Osteoblast (primary cell): ENCODE measurements around the gene TCEA2. TPM values are rescaled to one million over a fixed set of nuclear protein-coding genes. Genes with fewer than 3 reads are reported as not detected.

Experiments used
- DNase-seq: peaks from one replicate; pipeline ENCODE4 v3.0.0; 2011; ENCODE audit warnings: low spot score, mixed read lengths; ENCODE audit not compliant: insufficient read length; ENCODE audit errors: missing footprints
- H2AFZ ChIP-seq: 2 replicates; pipeline ENCODE4 v1.6.0; 2011; ENCODE audit warnings: mild to moderate bottlenecking, low read length
- H3K27ac ChIP-seq: 2 replicates; pipeline ENCODE4 v1.5.1; 2011; ENCODE audit warnings: mild to moderate bottlenecking, low read depth, low read length, moderate library complexity
- H3K27me3 ChIP-seq: 2 replicates; pipeline ENCODE4 v1.6.0; 2012; ENCODE audit warnings: mild to moderate bottlenecking, control low read depth, inconsistent platforms, low read length, moderate library complexity; ENCODE audit not compliant: insufficient read depth
- H3K36me3 ChIP-seq: 2 replicates; pipeline ENCODE4 v1.5.1; 2011; ENCODE audit warnings: mild to moderate bottlenecking, low read length, control low read depth, moderate library complexity; ENCODE audit not compliant: insufficient read depth
- H3K4me1 ChIP-seq: 2 replicates; pipeline ENCODE4 v1.5.1; 2011; ENCODE audit warnings: mild to moderate bottlenecking, low read length, control low read depth, moderate library complexity; ENCODE audit not compliant: insufficient read depth
- H3K4me2 ChIP-seq: 2 replicates; pipeline ENCODE4 v1.6.0; 2011; ENCODE audit warnings: mild to moderate bottlenecking, low read length; ENCODE audit not compliant: insufficient read depth
- H3K4me3 ChIP-seq: fragments of 200-600 bp; sonication (generic); 3 replicates; pipeline ENCODE4 v1.5.1; 2012; ENCODE audit warnings: mild to moderate bottlenecking, low read length, inconsistent platforms; ENCODE audit not compliant: insufficient read depth
- H3K79me2 ChIP-seq: 2 replicates; pipeline ENCODE4 v1.6.0; 2012; ENCODE audit warnings: mild to moderate bottlenecking, low read length, control low read depth, inconsistent platforms; ENCODE audit not compliant: insufficient read depth
- H3K9me3 ChIP-seq: 2 replicates; pipeline ENCODE4 v1.5.1; 2011; ENCODE audit warnings: low read depth, low read length, control low read depth
- H4K20me1 ChIP-seq: 2 replicates; pipeline ENCODE4 v1.6.0; 2012; ENCODE audit warnings: mild to moderate bottlenecking, low read length, control low read depth; ENCODE audit not compliant: insufficient read depth
- CTCF ChIP-seq: IDR thresholded peaks from 2 replicates; pipeline ENCODE4 v1.5.1; 2011; ENCODE audit warnings: mild to moderate bottlenecking, low read depth, low read length, moderate library complexity; ENCODE audit errors: extremely low read depth
- total RNA-seq: library from RNA; depleted of rRNA; stranded (reverse); fragments of >200 nt; gene quantifications from 2 replicates; pipeline ENCODE4 v1.2.3, GENCODE V29; 2012

Gene TCEA2
- total RNA-seq, 1 donor: 31.5 TPM

GRCh38 chr20:64052987-64053840 lies 9.8 kb upstream of the TCEA2 start:
- H3K4me1 ChIP-seq: peaks cover 19% of the 10 kb centered on the region
- DNase-seq: no peak
- peaks cover 2% of the 10 kb centered on the region for H4K20me1 ChIP-seq
- H3K27me3 ChIP-seq: peaks cover 10% of the 10 kb centered on the region
- no peaks in the 10 kb centered on the region for H3K36me3 ChIP-seq
- H3K79me2 ChIP-seq: no peaks in the 10 kb centered on the region
- TF ChIP-seq CTCF: no peak
- no peak overlapping the region for H3K4me2 ChIP-seq
- no peaks in the 10 kb centered on the region for H3K9me3 ChIP-seq
- no peak overlapping the region for H3K4me3 ChIP-seq
- no peak overlapping the region for H2AFZ ChIP-seq
- no peak overlapping the region for H3K27ac ChIP-seq

- Histone ChIP-seq H4K20me1 (peaks cover 3% of the 10 kb centered on the region), H3K36me3 (no peaks in the 10 kb centered on the region), H3K79me2 (no peaks in the 10 kb centered on the region), H2AFZ (peak overlapping the region; percentile 29), H3K4me1 (peaks cover 27% of the 10 kb centered on the region), H3K27me3 (peaks cover 9% of the 10 kb centered on the region), H3K4me2 (no peak overlapping the region), H3K27ac (no peak overlapping the region), H3K4me3 (no peak overlapping the region), H3K9me3 (no peaks in the 10 kb centered on the region)
- peak; percentile 46 for TF ChIP-seq CTCF
- peak; percentile 96 for DNase-seq
Observed at GRCh38 chr20:64053841-64054661, 8.9 kb upstream of the TCEA2 start.

GRCh38 chr20:64055396-64055892 lies 7.6 kb upstream of the TCEA2 start:
- H3K4me3 ChIP-seq: no peak overlapping the region
- DNase-seq: no peak
- peaks cover 27% of the 10 kb centered on the region for H3K4me1 ChIP-seq
- H3K27me3 ChIP-seq: peaks cover 3% of the 10 kb centered on the region
- H4K20me1 ChIP-seq: peaks cover 3% of the 10 kb centered on the region
- H3K9me3 ChIP-seq: no peaks in the 10 kb centered on the region
- no peak overlapping the region for H2AFZ ChIP-seq
- H3K4me2 ChIP-seq: no peak overlapping the region
- no peak for TF ChIP-seq CTCF
- no peak overlapping the region for H3K27ac ChIP-seq
- H3K79me2 ChIP-seq: no peaks in the 10 kb centered on the region
- no peaks in the 10 kb centered on the region for H3K36me3 ChIP-seq
